ENCODE data around the gene STK32B. TPM values are rescaled to one million over a fixed set of nuclear protein-coding genes. Genes with fewer than 3 reads are reported as not detected.

STK32B gene
- total and polyA plus RNA-seq, 2 of the 4 experiments (the other 2 are of a cell fraction) = 5.5 to 6.3 TPM

- no peaks in the 10 kb centered on the region for H4K20me1 ChIP-seq (ENCODE audit: insufficient read depth, low read length)
- H2BK5ac ChIP-seq (ENCODE audit: low read depth, low read length, poor library complexity, severe bottlenecking) = no peak overlapping the region
- no peak overlapping the region for H3K14ac ChIP-seq (replicated peaks; ENCODE audit: low read depth, low read length)
- in situ Hi-C loops (cut with MboI; ENCODE audit: low sequenced_read_pairs) (no loop called here), dilution Hi-C loops (cut with HindIII; ENCODE audit: low sequenced_read_pairs, unreplicated experiment) (no loop called here), intact Hi-C loops (cut with micrococcal nuclease) (no loop called here)
- H2AK5ac ChIP-seq (ENCODE audit: low read depth, low read length) = no peak overlapping the region
- ATAC-seq (ENCODE audit: low read depth) (peak; percentile 69), DNase-seq (peak; percentile 42)
- no peak for TF ChIP-seq RFX5 (IDR thresholded peaks at IDR 0.05; ENCODE audit: low read depth, low read length)
- no peak for TF ChIP-seq CHD1 (IDR thresholded peaks at IDR 0.05; ENCODE audit: low read depth, low read length)
- H3K9me3 ChIP-seq (ENCODE audit: control insufficient read depth, insufficient read depth, low read length) = peaks cover 13% of the 10 kb centered on the region
- H2BK120ac ChIP-seq (ENCODE audit: low read depth, low read length) = no peak overlapping the region
- H3K4me3 ChIP-seq (ENCODE audit: insufficient read depth, low read depth, low read length) = no peak overlapping the region
- no peak overlapping the region for H2AFZ ChIP-seq (replicated peaks; ENCODE audit: low read length, poor library complexity)
- H2BK15ac ChIP-seq (ENCODE audit: low read depth, low read length) = no peak overlapping the region
- H3K4me1 ChIP-seq (ENCODE audit: control insufficient read depth, insufficient read depth, low read length) = peaks cover 5% of the 10 kb centered on the region; the same call in 1 of the 2 replicates
- no peak overlapping the region for H3K27ac ChIP-seq (ENCODE audit: insufficient read depth, low read length)
- no peak overlapping the region; the same call in 1 of the 2 replicates for H3K18ac ChIP-seq (ENCODE audit: low read depth, low read length)
- BruUV-seq (replicated peaks) = no TSS peak
- no peak overlapping the region for H3K9ac ChIP-seq (ENCODE audit: low read depth, low read length)
- no peak overlapping the region for H2BK20ac ChIP-seq (ENCODE audit: low read depth, low read length)
- H3K36me3 ChIP-seq (ENCODE audit: control insufficient read depth, insufficient read depth, low read length) = no peaks in the 10 kb centered on the region
- H3K9me1 ChIP-seq (ENCODE audit: insufficient read depth, low read length) = no peaks in the 10 kb centered on the region
- H3K56ac ChIP-seq (ENCODE audit: extremely low read depth, insufficient read depth, low read length) = no peak overlapping the region
- H4K5ac ChIP-seq (ENCODE audit: low read depth, low read length) = no peak overlapping the region
- H3K4ac ChIP-seq (ENCODE audit: low read depth, low read length) = no peak overlapping the region
- H3K4me2 ChIP-seq (ENCODE audit: low read depth, low read length) = no peak overlapping the region; the same call in 1 of the 2 replicates
- no peak overlapping the region for H4K8ac ChIP-seq (ENCODE audit: low read depth in 2 of 2, low read length in 2 of 2)
- H2AK9ac ChIP-seq (replicated peaks; ENCODE audit: low read depth, low read length, poor library complexity) = no peak overlapping the region
- CTCF ChIA-PET = interaction anchor here (0.7 to 1.2 kb wide), 2 partner anchors 8 to 10 kb away, joined by 3 read pairs; partner anchors contain the start of gene CYTL1
- no peak overlapping the region for H3K23ac ChIP-seq (ENCODE audit: low read depth, low read length)
- no peak overlapping the region for H4K91ac ChIP-seq (ENCODE audit: insufficient read depth, low read depth, low read length)
- POLR2A ChIA-PET (ENCODE audit: unreplicated experiment) = interaction anchor here (0.6 kb wide), 1 partner anchor 168 kb away, joined by 3 read pairs; no protein-coding TSS in a partner anchor
- no peaks in the 10 kb centered on the region for H3K79me1 ChIP-seq (ENCODE audit: low read depth in 1 of 2, low read length in 2 of 2)
- H3K27me3 ChIP-seq (ENCODE audit: control insufficient read depth, insufficient read depth, low read length) = peaks cover 39% of the 10 kb centered on the region
These were observed 23.9 kb upstream of the STK32B start for GRCh38 chr4:5027346-5027745.
